Stimulated activated CD8-positive, alpha-beta memory T cell treated with anti-CD3 and anti-CD28 coated beads, Interleukin-7, amount 100 ng/mL, for 24 hours (primary cell): ENCODE measurements around the gene ADCYAP1R1.

ENCODE experiments used
- DNase-seq: peaks from one replicate; pipeline ENCODE4 v3.0.0-alpha.2; 2020; ENCODE audit warnings: low read depth

Gene ADCYAP1R1

DNA sequence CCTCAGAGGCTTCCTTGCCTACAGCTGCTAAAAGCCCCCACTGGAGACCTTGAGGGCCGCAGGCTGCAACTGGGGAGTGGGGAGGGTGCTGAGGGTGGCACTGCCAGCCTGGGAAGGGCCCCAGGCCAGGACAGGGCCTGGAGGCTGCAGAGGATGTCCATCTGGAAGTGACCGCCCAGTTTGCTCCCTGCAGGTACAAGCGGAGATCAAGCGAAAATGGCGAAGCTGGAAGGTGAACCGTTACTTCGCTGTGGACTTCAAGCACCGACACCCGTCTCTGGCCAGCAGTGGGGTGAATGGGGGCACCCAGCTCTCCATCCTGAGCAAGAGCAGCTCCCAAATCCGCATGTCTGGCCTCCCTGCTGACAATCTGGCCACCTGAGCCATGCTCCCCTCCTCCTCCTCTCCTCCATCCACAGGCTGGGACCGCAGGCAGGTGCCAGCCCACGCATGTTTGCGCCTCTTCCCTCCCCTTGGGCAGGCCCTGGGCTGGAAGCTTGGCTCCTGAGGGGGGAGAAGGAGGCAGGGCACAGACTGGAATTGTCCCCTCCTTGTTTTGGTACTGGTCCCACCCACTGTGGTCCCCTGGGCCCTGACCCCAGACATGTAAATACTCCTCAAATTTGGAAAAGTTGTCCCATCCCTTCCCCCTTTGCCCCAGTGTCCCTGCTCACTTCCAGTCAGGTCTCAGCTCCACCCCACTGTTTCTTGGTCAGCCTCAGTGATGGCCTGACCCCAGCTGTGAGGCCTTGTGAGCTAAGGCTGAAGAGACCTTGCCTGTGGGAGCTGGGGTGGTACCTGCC, 54.4 kb downstream of the ADCYAP1R1 start:
- DNase-seq, result no peak

DNA sequence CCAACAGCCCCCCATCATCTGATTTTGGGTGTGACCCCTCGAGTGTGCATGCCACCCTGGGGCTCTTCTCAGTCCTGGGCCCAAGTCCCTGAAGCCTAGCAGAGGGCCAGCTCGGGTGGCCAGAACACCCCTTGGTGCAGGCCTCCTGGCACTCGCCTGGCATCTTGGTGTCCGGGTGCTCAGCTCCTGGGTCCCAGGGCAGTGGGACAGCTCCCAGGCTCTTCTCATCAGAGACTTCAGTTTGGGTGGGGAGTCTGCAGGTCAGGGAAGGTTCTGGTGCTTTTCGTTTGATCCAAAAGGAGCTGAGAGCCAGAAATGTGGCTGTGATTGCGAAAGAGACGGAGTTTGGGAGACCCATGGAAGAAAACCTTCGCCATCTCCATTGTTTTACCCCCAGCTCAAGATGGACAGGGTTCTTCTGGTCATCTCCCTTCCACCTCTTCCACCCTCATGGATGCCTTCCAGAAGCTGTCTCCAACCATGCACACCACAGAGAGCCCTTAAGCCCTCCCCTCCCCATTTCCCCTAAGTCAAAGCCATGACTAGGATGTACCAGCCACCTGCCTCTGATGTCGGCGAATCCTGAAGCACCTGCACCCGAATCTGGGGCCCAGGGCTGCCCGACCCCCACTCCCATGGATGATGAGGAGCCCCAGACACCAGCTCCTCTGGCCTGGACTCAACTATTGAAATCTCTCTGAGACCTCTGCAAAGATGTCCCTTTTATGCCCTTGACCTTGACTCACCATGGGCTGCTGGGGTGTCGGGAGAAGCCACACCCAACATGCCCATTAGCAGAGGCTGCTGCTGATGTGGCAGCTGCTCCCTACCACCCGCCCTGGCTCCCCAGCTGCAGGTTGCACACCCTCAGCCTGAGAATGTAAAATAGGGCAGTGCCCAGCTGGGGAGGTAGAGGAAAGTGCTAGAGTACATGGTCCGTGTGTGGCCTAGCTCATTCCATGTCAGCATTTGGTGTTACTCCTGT, 55.3 kb downstream of the ADCYAP1R1 start:
- DNase-seq, result no peak

DNA sequence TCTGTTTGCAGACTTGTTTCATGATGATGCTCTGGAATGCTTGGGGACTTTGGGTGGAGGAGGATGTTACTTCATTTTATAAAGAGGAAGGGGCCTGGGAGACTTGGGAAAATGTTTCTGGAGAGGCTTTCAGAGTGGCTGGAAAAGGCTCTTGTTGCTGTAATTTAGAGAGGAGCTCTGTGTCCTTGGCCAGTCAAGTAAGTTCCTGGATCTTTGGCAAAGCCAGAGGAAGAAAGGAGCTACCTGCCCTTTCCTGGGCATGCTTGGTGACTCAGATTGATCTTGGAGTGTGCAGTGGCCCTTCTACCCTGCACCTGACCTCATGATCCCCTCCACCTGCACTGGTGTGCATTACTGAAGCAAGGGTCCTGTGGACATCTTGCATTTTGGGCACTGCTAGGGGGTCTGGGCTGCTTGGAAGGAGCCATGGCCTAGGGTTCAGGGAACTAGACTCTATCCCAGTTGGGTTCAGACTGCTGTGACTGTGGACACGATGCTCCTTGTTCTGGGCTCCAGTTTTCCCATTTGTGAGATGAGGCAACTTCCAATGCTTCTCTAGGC, 56.1 kb downstream of the ADCYAP1R1 start:
- no peak for DNase-seq

DNA sequence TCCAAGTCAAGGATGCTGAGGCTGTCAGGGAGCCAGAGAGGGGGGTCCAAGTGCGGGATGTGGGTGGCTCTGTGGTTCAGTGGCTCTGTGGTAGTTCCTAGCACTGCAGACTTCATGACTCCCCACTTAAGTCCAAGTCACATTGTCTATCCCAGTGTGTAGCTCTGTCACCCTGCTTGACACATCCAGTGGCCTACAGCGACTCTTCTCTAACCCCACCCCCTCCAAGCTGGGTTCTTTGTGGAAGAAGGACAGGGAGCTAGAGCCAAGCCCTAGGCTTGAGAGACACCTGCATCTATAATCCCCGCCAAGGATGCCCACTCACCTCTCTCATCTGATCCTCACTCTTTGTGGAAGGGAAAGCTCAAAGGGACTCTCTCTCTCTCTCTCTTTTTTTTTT, 57.6 kb downstream of the ADCYAP1R1 start:
- no peak for DNase-seq

DNA sequence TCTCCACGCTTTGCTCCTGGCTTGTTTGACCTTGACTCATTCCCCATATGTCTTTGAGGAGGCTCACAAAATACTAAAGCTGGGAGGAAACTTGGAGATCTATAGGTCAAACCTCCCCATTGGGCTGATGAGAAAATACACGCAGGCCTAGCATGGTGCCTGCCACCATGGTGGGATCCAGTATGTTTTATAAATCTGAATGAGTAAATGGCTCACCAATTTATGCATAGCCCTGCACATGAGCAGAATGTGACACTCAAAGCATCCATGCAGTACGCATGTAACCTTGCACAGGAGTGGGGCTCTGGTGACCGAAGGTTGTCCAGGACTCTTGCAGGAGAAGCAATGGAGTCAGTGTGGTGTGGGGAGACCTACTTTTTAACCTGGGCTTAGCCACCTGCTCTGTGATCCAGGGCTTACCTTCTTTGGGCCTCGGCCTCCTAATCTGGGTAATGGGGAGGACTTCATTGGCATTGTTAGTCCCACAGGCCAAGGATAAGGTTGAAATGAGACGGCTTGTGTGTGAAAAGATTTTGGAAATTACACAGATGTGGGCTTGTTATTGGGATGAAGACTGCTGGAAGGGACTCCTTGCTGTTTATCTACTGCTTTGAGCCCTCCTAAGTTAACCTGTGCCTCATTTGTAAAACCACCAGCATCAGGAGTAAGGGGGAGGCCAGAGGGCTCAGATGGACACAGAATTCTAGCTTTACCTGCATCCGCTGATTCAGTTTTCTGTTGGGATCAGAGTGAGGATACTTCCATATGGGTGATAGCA, 58.4 kb downstream of the ADCYAP1R1 start:
- no peak for DNase-seq

DNA sequence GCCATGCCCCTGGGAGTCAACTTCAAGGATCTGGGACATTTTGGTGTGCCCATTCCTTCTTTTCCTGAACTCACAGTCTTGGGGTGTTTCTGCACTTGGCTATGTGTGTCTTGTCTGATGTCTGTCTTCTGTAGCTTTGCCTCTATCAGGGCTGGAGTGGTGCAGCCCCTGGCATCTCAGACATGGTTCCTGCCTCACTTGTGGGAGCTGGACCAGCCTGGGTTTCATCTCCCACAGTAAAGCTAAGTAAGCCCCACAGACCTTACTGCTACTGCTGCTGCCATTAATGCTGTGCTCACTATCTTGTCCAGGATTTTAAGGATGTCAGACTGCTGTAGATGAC, 59.0 kb downstream of the ADCYAP1R1 start:
- no peak for DNase-seq

DNA sequence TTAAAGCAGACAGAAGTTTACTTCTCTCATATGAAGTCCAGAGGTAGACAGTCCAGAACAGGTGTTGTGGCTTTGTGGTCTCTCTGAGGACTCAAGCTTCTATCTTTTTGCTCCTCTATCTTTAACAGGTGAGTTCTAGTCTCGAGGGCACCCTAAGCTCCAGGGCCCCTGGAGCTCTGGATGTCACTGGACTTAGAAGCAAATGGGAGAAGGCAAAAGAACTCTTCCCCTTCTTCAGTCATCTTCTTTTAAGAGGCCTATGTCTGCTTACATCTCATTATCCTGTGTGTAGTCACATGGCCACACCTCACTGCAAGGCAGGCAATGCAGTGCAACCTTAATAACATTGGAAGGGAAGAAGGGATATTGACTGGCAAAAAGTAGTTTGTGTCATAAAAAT, 61.6 kb downstream of the ADCYAP1R1 start:
- DNase-seq, result no peak

DNA sequence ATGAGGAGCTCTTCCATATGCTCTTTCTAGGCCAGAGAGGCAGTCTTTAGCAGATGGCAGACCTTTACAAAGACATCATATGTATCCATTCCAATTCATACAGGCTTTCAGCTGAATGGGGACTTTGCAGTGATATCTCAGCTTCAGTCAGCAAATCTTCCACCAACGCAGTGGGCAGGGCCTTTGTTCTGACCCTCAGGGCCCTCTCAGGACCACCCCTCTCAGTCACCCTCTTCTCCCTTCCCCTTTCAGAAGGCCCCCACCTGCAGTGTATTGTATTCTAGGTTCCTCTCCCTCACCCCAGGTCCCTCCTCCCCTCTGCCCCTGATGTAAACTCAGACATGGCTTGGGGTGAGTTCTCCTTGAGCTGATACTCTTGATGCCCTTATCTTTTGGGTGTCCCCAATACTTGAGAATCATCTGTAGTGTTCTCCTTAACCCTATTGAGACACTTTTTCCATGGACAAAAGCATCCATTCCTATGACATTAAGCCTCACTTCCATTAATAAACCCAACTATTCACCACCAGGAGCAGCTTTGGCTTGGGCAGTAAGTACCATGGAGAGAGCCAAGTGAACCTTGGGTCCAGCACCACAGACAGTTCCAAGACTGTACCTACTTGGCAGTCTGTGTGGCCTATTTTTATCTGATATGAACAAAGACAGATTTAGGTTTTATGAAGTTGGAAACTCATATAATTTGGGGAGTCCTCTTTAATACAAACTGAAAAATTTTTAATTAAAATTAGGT, 62.7 kb downstream of the ADCYAP1R1 start:
- DNase-seq, result no peak

DNA sequence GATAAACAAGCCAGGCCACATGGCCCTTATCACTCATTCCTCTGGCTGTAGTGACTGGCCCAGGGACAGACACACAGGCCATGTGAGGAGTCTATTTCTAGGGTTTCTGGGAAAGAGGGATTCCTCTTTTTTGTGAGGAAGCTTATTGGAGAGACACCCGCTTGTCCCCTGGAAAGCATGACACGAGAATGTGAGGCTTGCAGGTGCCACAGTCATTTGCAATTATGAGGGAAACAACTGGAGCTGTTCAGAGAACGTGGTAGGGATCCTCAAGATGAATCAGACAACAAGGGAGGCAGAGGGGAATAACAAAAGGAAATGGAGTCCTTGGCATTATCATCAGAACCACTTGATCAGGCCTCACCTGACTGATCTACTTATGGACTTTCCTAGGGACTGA, 64.5 kb downstream of the ADCYAP1R1 start:
- no peak for DNase-seq

DNA sequence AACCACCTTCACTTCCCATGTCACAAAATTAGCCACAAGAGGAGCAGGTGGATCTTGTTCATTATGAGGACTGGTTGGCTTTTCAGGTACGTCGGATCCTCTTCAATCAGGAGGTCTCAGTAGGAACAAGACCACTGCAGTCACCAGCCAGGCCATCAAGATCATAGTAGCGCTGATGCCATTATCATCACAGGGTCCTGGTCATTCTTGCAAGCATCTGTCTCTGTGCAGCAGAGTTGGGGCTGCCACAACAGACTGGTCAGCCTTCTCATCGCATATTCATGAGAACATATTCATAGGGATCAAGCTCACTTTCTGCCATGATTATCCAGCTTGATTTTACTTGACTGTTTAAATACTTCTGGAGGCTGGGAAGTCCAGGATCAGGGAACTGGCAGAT, 67.1 kb downstream of the ADCYAP1R1 start:
- no peak for DNase-seq

DNA sequence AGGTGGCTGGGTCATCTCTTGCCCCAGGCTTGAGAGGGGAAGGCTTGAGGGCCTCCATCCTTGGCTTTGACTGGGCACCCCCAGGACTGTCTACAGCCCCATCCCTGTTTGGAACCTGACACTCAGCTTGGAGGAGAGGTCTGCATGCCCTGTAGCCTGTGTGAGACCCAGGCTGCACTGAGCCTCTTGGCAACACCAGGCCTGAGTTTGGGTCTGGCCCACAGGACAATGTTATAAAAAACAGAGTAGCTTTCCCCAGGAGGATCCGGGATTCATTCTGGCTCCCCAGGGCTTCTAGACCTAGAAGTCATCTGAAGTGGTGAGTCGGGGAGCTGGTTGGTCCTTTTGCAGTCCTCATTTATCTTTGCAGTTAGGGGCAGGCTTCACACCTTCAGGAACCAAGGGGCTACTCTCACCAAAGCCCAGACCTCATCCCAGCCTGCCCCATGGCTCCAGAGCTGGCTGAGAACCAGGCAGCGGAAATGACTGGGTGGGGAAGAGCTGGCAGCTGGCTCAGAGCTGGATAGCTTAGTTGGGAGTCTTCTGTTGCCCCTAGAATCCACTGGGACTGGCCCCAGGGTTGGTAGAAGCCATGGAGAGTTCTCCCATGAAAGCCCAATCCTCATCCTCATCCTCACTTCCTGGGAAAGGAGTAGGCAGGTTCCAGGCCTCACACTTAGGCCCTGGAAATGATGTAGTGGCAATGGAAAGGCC, 68.8 kb downstream of the ADCYAP1R1 start:
- DNase-seq, result no peak

DNA sequence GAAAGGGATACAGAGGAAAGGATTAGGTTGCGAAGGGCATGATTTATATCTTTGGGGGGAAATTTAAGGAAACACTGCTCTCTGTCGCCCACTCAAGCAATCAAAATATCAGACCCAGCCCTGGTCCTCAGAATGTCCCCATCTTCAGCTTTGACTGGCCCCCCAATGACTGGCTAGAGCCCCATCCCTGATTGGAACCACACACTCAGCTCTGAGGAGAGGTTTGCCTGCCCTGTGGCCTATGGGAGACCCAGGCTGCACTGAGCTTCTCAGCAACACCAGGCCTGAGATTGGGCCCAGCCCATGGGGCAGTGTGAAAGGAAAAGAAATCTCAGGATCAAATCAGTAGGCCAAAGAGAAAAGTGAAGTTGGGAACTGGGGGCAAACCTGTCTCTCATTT, 69.5 kb downstream of the ADCYAP1R1 start:
- no peak for DNase-seq

DNA sequence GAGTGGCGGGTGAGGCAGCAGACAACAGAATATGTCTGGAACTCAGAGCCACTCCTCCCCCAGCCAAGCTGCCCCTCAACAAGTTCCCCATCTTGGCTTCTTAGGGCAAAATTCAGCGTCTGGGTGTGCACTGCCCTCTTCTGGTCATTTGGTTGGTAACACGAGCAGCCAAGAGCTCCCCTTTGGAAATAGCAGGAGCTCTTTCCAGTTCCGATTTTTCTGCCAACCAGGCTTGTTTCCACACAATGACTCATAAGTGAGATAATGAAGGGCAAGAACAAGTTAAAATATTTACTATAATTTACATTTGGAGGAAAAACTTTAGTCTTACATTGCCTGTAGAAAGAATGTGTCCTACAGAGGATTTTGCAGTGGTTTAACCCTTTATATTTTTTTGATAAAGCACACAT, 70.5 kb downstream of the ADCYAP1R1 start:
- no peak for DNase-seq

DNA sequence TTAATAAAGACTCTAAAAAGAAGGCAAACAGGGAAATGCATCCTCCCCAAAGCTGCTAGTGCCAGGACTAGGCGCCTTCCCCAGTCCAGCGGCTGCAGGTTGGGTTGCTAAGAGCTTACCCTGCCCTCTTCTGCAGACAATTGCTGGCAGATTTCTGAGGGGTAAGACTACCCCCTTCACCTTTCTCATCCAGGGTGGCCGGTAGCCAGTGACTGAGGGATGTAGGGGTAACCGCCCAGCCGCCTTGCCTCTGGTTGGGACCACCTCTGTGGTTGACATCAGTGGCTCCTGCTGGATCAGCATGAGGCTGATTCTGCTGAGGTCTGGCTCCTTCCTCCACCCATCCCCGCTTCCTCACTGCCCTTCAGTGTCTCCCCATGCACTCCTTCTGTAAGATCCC, 71.2 kb downstream of the ADCYAP1R1 start:
- DNase-seq, result no peak

DNA sequence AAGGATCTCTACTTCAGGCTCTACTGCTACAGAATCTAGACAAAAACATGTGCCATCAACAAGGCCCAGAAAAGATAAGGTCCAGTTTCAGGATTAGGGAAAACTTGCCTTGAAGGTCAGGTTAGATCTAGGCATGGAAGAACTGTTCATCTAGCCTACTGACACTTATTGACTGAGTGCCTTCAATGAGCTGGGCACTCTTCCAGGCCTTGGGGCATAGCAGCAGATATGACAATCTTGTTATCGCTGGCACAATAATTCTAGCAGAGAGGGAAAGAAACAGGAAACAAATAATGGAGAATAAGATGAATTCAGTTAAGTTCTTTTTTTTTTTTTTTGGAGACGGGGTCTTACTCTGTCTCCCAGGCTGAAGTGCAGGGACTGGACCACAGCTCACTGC, 71.6 kb downstream of the ADCYAP1R1 start:
- no peak for DNase-seq

DNA sequence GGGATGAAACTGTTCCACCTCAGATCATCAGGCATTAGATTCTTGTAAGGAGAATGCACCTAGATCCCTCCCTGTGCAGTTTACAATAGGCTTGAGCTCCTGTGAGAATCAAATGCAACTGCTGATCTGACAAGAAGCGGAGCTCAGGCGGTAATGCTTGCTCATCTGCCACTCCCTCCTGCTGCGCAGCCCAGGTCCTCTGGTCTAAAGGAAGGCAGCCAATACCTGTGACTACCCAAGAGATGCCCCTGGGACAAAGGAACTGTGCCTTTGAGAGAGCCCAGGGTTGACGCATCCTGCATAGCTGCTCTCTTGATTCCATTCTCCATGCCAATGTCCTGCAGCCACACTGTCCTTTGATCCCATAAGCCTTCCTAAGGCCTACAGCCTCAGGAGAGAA, 73.1 kb downstream of the ADCYAP1R1 start:
- DNase-seq, result no peak

DNA sequence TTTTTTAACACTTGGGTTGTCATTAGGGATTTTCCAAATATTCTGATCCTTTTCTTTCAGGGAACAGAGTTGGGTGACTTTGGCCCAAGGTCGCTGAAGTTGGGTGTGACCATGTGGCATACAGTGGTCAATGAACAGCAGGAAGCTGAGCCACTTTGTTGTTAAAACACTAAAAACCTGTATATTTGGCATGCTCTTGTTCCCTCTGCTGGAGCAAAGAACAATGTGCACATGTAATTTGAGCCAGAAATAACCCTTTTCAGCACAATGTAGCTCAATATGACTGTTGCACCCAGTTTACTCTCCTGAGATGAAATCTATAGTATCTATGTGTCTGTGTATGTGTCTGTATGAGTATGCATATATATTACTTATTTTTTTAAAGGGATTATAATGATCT, 74.9 kb downstream of the ADCYAP1R1 start:
- DNase-seq, result no peak

DNA sequence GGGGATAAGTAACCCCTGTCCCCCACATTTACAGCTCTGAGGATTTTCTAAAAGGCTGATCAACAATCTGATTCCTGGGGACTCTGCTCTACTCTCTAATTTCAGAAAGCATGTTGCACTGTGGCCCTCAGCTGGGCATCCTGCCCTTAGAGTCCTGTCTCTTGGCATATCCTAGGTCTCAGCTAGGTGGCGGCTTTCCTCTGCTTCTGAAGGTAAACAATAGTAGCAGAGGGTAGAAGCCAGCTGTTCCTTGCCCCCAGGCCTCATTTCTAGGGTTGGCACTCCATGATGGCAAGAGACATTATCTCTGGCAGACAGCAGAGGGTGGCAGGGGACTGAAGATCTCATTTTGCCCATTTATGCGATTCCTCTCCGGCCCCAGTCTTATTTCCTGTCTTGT, 77.0 kb downstream of the ADCYAP1R1 start:
- no peak for DNase-seq

DNA sequence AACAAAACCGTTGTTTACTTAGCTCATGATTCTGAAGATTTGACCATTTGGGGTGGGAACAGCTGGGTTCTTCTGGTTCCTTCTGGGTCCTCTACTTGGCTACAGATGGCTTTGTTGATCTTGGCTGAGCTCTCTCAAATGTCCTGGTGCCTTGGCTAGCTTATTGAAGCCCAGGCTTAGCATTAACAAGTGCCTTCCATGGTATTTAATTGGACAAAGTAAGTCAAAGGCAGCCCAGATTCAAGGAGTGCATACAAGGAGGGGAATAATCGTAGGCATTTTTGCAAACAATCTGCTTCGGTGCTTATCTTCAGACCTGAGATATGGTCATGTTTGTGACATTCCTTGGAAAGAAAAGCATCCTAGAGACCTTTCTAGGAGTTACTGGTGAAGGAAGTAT, 81.4 kb downstream of the ADCYAP1R1 start:
- no peak for DNase-seq

DNA sequence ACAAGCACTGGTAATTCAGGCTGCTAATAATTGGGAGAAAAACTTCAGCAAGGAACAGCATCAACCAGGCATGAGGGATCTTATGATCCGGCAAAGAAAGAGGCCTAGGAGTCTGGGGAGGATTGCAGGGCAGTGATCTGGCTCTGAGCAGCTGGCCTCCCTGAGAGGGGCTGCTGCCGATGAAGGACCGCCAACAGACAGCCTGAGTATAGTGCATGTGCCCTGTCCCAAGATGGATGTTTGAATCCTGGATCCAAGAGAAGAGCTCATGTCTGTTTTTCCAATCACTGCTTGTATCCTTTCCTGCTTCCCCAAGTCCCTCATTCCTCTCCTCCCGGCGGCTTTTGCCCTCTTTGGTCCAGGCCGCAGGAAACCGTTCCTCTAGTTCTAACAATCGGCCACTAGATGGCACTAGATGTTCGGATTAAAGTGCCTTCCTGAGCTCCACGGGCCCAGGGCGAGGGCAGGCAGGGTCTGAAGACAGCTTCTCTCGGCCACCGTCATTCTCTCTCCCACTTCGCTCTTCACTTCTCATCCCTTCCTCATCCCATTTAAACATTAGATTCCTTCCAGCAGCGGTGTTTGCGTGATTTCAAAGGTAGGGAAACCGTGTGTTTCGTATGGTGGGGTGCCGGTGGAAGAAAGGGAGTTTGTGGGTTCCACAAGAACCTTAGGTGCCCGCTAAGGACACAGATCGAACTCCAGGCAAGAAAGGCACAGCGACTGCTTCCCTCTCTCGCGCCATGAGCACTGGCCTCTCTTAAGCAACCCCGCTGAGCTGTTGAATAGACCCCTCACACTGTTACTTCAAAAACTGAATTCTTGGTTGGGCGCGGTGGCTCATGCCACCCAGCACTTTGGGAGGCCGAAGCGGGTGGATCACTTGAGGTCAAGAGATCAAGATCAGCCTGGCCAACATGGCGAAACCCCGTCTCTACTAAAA, 82.4 kb downstream of the ADCYAP1R1 start:
- DNase-seq, result peak; percentile 19
